Measurements from ENCODE around the gene IZUMO1.
"Not testable (repeated sequence)": the region's sequence is repeated elsewhere in the genome, so short reads cannot be mapped to it uniquely, and the experiment has no call there.

IZUMO1 gene

GRCh38 chr19:48711106-48711662 is 35.5 kb downstream of the IZUMO1 start:
- FAIRE-seq: no peak

GRCh38 chr19:48708471-48708870 is 38.2 kb downstream of the IZUMO1 start:
- FAIRE-seq: no peak

- no peak for FAIRE-seq
These were observed 41.3 kb downstream of the IZUMO1 start for GRCh38 chr19:48705431-48705830.

GRCh38 chr19:48703316-48703715 is 43.4 kb downstream of the IZUMO1 start:
- no peak for FAIRE-seq

- no peak for FAIRE-seq
These were observed 44.0 kb downstream of the IZUMO1 start for GRCh38 chr19:48702701-48703100.

GRCh38 chr19:48698046-48698445 is 48.7 kb downstream of the IZUMO1 start:
- FAIRE-seq: no peak

GRCh38 chr19:48696353-48697010 is 50.2 kb downstream of the IZUMO1 start:
- FAIRE-seq: no peak

- FAIRE-seq: no peak
These were observed 50.9 kb downstream of the IZUMO1 start, which contains the start of gene FUT2 for GRCh38 chr19:48695743-48696352. TSS of gene FUT2 (plus strand) at chr19:48695971. CDS start at chr19:48702957, 6,986 bp downstream.

GRCh38 chr19:48693629-48694028 is 53.1 kb downstream of the IZUMO1 start:
- not testable (repeated sequence) for FAIRE-seq
